H9 (cell line): Measurements from ENCODE around the gene WWC1. TPM values are rescaled to one million over a fixed set of nuclear protein-coding genes. Genes with fewer than 3 reads are reported as not detected.

Source experiments
- DNase-seq: peaks from one replicate; pipeline ENCODE4 v3.0.0-alpha.2; 2017
- H2AFZ ChIP-seq: one replicate; pipeline ENCODE4 v1.6.1; 2013; ENCODE audit warnings: mild to moderate bottlenecking, low read length, control low read depth, moderate library complexity
- H2AK5ac ChIP-seq: 2 replicates; pipeline ENCODE4 v1.6.1; 2013; ENCODE audit warnings: low read length, control low read depth, mixed read lengths; ENCODE audit not compliant: insufficient read length
- H2BK120ac ChIP-seq: one replicate; pipeline ENCODE4 v1.6.1; 2013; ENCODE audit warnings: low read depth, mild to moderate bottlenecking, low read length, control low read depth, inconsistent platforms; ENCODE audit not compliant: poor library complexity, severe bottlenecking
- H2BK12ac ChIP-seq: 2 replicates; pipeline ENCODE4 v1.6.1; 2013; ENCODE audit warnings: low read length, control low read depth, mixed read lengths, low read depth; ENCODE audit not compliant: insufficient read length
- H2BK15ac ChIP-seq: 2 replicates; pipeline ENCODE4 v1.6.1; 2013; ENCODE audit warnings: low read depth, low read length, control low read depth
- H2BK20ac ChIP-seq: one replicate; pipeline ENCODE4 v1.6.1; 2013; ENCODE audit warnings: low read depth, mild to moderate bottlenecking, low read length, control low read depth, inconsistent platforms; ENCODE audit not compliant: poor library complexity, severe bottlenecking
- H2BK5ac ChIP-seq: 2 replicates; pipeline ENCODE4 v1.6.1; 2013; ENCODE audit warnings: low read length, control low read depth, mixed read lengths; ENCODE audit not compliant: insufficient read length
- H3K14ac ChIP-seq: 2 replicates; pipeline ENCODE4 v1.6.1; 2013; ENCODE audit warnings: low read length, control low read depth; ENCODE audit not compliant: insufficient read depth
- H3K18ac ChIP-seq: 2 replicates; pipeline ENCODE4 v1.6.1; 2013; ENCODE audit warnings: low read depth, mild to moderate bottlenecking, mixed read lengths, low read length, control low read depth; ENCODE audit not compliant: insufficient read length
- H3K23ac ChIP-seq: 2 replicates; pipeline ENCODE4 v1.6.1; 2013; ENCODE audit warnings: low read length, control low read depth, mixed read lengths, low read depth; ENCODE audit not compliant: insufficient read length
- H3K23me2 ChIP-seq: 2 replicates; pipeline ENCODE4 v1.6.1; 2013; ENCODE audit warnings: low read depth, mild to moderate bottlenecking, mixed read lengths, low read length, control low read depth; ENCODE audit not compliant: insufficient read length, poor library complexity, severe bottlenecking
- H3K27ac ChIP-seq: 2 replicates; pipeline ENCODE4 v1.5.1; 2013; ENCODE audit warnings: low read length, control low read depth, mixed read lengths, low read depth; ENCODE audit not compliant: insufficient read length
- H3K27me3 ChIP-seq: 2 replicates; pipeline ENCODE4 v1.6.1; 2013; ENCODE audit warnings: low read length, control low read depth, inconsistent platforms; ENCODE audit not compliant: insufficient read depth
- H3K4ac ChIP-seq: 2 replicates; pipeline ENCODE4 v1.6.1; 2013; ENCODE audit warnings: low read depth, mild to moderate bottlenecking, control low read depth, inconsistent platforms, low read length, moderate library complexity
- H3K4me1 ChIP-seq: 2 replicates; pipeline ENCODE4 v1.6.1; 2013; ENCODE audit warnings: low read length, control low read depth, inconsistent platforms; ENCODE audit not compliant: insufficient read depth
- H3K4me2 ChIP-seq: 2 replicates; pipeline ENCODE4 v1.6.1; 2013; ENCODE audit warnings: low read length, control low read depth, mixed read lengths; ENCODE audit not compliant: insufficient read length, insufficient read depth
- H3K56ac ChIP-seq: 2 replicates; pipeline ENCODE4 v1.6.1; 2013; ENCODE audit warnings: low read depth, mild to moderate bottlenecking, mixed read lengths, low read length, control low read depth; ENCODE audit not compliant: insufficient read length
- H3K79me1 ChIP-seq: 2 replicates; pipeline ENCODE4 v1.6.1; 2013; ENCODE audit warnings: low read depth, mild to moderate bottlenecking, moderate library complexity, low read length, control low read depth, inconsistent platforms; ENCODE audit not compliant: insufficient read depth, poor library complexity, severe bottlenecking
- H3K79me2 ChIP-seq: 2 replicates; pipeline ENCODE4 v1.6.1; 2013; ENCODE audit warnings: low read length, control low read depth, inconsistent platforms; ENCODE audit not compliant: insufficient read depth
- H3K9ac ChIP-seq: 2 replicates; pipeline ENCODE4 v1.6.1; 2013; ENCODE audit warnings: low read length, control low read depth, mixed read lengths; ENCODE audit not compliant: insufficient read length; ENCODE audit errors: extremely low read depth
- H3K9me3 ChIP-seq: one replicate; pipeline ENCODE4 v1.6.1; 2013; ENCODE audit warnings: low read depth, low read length, inconsistent platforms; ENCODE audit not compliant: control insufficient read depth
- H3T11ph ChIP-seq: one replicate; pipeline ENCODE4 v1.6.1; 2013; ENCODE audit warnings: mild to moderate bottlenecking, low read length, control low read depth, inconsistent platforms
- H4K20me1 ChIP-seq: one replicate; pipeline ENCODE4 v1.6.1; 2013; ENCODE audit not compliant: control insufficient read depth, insufficient read length, insufficient read depth
- H4K5ac ChIP-seq: 2 replicates; pipeline ENCODE4 v1.6.1; 2013; ENCODE audit warnings: low read depth, mild to moderate bottlenecking, mixed read lengths, low read length, control low read depth; ENCODE audit not compliant: insufficient read length
- H4K8ac ChIP-seq: replicated peaks from 2 replicates; pipeline ENCODE4 v1.6.1; 2013; ENCODE audit warnings: low read length, control low read depth, mixed read lengths, low read depth; ENCODE audit not compliant: insufficient read length
- H4K91ac ChIP-seq: 2 replicates; pipeline ENCODE4 v1.6.1; 2013; ENCODE audit warnings: low read depth, mild to moderate bottlenecking, moderate library complexity, mixed read lengths, low read length, control low read depth; ENCODE audit not compliant: insufficient read length
- H3K27ac Mint-ChIP-seq, 3 experiments: 2 replicates in 2 of 3; 3 replicates in 1 of 3; pipeline ENCODE4 v1.8.0; 2020 to 2021; ENCODE audit warnings: mixed read lengths in 3 of 3, mild to moderate bottlenecking in 1 of 3, moderate library complexity in 1 of 3
- H3K27me3 Mint-ChIP-seq: 2 replicates; pipeline ENCODE4 v1.8.0; 2021; ENCODE audit warnings: low read depth, mild to moderate bottlenecking, moderate library complexity, mixed read lengths
- H3K36me3 Mint-ChIP-seq, 3 experiments: 2 replicates in 2 of 3; 3 replicates in 1 of 3; pipeline ENCODE4 v1.8.0; 2020 to 2021; ENCODE audit warnings: low read depth in 3 of 3, mixed read lengths in 3 of 3; ENCODE audit not compliant: insufficient read depth in 1 of 3
- H3K4me1 Mint-ChIP-seq, 2 experiments: 2 replicates each; pipeline ENCODE4 v1.8.0; 2020; ENCODE audit warnings: mixed read lengths in 2 of 2
- H3K4me3 Mint-ChIP-seq, 2 experiments: 2 replicates in 1 of 2; 3 replicates in 1 of 2; pipeline ENCODE4 v1.8.0; 2020 to 2021; ENCODE audit warnings: mild to moderate bottlenecking in 2 of 2, mixed read lengths in 2 of 2, moderate library complexity in 1 of 2
- H3K9me3 Mint-ChIP-seq, 2 experiments: 2 replicates in 1 of 2; 3 replicates in 1 of 2; pipeline ENCODE4 v1.8.0; 2020; ENCODE audit warnings: mild to moderate bottlenecking in 2 of 2, mixed read lengths in 2 of 2, moderate library complexity in 1 of 2
- WGBS: extraction: QIAGEN DNeasy Blood & Tissue Kit; methylation state at CpG from one replicate; pipeline ENCODE4 v1.1.7; 2013; ENCODE audit warnings: missing lambda C conversion rate, low lambda C conversion rate, mixed read lengths; ENCODE audit not compliant: insufficient read length; ENCODE audit errors: extremely low coverage; 5-methylcytosine and 5-hydroxymethylcytosine counted together
- total RNA-seq: library from RNA; stranded (reverse); gene quantifications from 2 replicates; pipeline ENCODE4 v1.2.1, GENCODE V29; 2021
- TF ChIP-seq, protein P1 (sequence below): fragments of 200-600 bp; sonication (generic); conservative IDR thresholded peaks from 3 replicates; pipeline ENCODE4 v1.8.0; 2021; ENCODE audit warnings: antibody characterized with exemption, mild to moderate bottlenecking

WWC1 gene
- total RNA-seq, 1 experiment from 2014 or later: 28.2 TPM

DNA sequence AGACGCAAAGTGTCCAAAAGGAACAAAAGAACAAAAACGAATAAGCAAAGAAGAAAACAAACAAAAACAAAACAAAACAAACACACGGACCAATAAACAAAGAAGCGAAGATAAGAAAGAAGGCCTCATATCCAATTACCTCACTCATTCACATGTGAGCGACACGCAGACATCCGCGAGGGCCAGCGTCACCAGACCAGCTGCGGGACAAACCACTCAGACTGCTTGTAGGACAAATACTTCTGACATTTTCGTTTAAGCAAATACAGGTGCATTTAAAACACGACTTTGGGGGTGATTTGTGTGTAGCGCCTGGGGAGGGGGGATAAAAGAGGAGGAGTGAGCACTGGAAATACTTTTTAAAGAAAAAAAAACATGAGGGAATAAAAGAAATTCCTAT is 28.3 kb upstream of the WWC1 start:
- Histone ChIP-seq H2BK15ac (no peak overlapping the region), H3K23ac (no peak overlapping the region), H3K27me3 (no peaks in the 10 kb centered on the region), H2AFZ (no peak overlapping the region), H3K23me2 (no peaks in the 10 kb centered on the region), H3K79me2 (no peaks in the 10 kb centered on the region), H3K4me1 (no peaks in the 10 kb centered on the region), H4K5ac (no peak overlapping the region), H3K79me1 (no peaks in the 10 kb centered on the region), H4K91ac (no peak overlapping the region), H3K9ac (no peak overlapping the region), H4K8ac (no peak overlapping the region), H2BK120ac (no peak overlapping the region), H2BK5ac (no peak overlapping the region), H3K9me3 (no peaks in the 10 kb centered on the region), H3K4ac (no peak overlapping the region), H3K14ac (no peak overlapping the region), H2BK12ac (no peak overlapping the region), H3K4me2 (no peak overlapping the region), H2AK5ac (no peak overlapping the region), H2BK20ac (no peak overlapping the region), H3K56ac (no peak overlapping the region), H3K27ac (no peak overlapping the region), H4K20me1 (no peaks in the 10 kb centered on the region), H3K18ac (no peak overlapping the region), H3T11ph (no peak overlapping the region)
- no peak for DNase-seq
- Mint-ChIP-seq H3K27ac (no peak overlapping the region), H3K27me3 (peaks cover 8% of the 10 kb centered on the region), H3K4me3 (no peak overlapping the region), H3K4me1 (peaks cover 0 to 4% of the 10 kb centered on the region in 2 experiments; a peak in 2 of 4 replicates), H3K36me3 (no peaks in the 10 kb centered on the region), H3K9me3 (no peaks in the 10 kb centered on the region; a peak in 1 of 5 replicates)
- TF ChIP-seq, protein P1, sequence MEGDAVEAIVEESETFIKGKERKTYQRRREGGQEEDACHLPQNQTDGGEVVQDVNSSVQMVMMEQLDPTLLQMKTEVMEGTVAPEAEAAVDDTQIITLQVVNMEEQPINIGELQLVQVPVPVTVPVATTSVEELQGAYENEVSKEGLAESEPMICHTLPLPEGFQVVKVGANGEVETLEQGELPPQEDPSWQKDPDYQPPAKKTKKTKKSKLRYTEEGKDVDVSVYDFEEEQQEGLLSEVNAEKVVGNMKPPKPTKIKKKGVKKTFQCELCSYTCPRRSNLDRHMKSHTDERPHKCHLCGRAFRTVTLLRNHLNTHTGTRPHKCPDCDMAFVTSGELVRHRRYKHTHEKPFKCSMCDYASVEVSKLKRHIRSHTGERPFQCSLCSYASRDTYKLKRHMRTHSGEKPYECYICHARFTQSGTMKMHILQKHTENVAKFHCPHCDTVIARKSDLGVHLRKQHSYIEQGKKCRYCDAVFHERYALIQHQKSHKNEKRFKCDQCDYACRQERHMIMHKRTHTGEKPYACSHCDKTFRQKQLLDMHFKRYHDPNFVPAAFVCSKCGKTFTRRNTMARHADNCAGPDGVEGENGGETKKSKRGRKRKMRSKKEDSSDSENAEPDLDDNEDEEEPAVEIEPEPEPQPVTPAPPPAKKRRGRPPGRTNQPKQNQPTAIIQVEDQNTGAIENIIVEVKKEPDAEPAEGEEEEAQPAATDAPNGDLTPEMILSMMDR: no peak
- WGBS: no CpG with 5 or more reads among the region's 13 CpGs
